Ascending aorta (tissue), 2 donors: ENCODE measurements around the gene ZNF367. TPM values are rescaled to one million over a fixed set of nuclear protein-coding genes. Genes with fewer than 3 reads are reported as not detected.

Experiments
- DNase-seq, 2 donors: peaks; one replicate each; pipeline ENCODE4 v3.0.0-alpha.2; 2019; ENCODE audit warnings: low spot score in 2 of 2
- H3K27ac ChIP-seq, 2 donors: fragments of 200-600 bp; sonication (generic); one replicate each; pipeline ENCODE4 v1.5.1; 2016 to 2017; ENCODE audit warnings: mild to moderate bottlenecking in 1 of 2
- H3K27me3 ChIP-seq: fragments of 200-600 bp; sonication (generic); one replicate; pipeline ENCODE4 v1.5.1; 2017
- H3K36me3 ChIP-seq, 2 donors: fragments of 200-600 bp; sonication (generic); one replicate each; pipeline ENCODE4 v1.5.1; 2016
- H3K4me1 ChIP-seq, 2 donors: fragments of 200-600 bp; sonication (generic); one replicate each; pipeline ENCODE4 v1.5.1; 2016 to 2017; ENCODE audit warnings: mild to moderate bottlenecking in 1 of 2
- H3K4me3 ChIP-seq, 2 donors: fragments of 200-600 bp; sonication (generic); one replicate each; pipeline ENCODE4 v1.5.1; 2016 to 2017; ENCODE audit warnings: mild to moderate bottlenecking in 1 of 2
- H3K9me3 ChIP-seq, 2 donors: fragments of 200-600 bp; sonication (generic); one replicate each; pipeline ENCODE4 v1.5.1; 2016
- intact Hi-C: fragments of 100-400 bp; cut with DNase I; formaldehyde crosslinking; loops from one replicate; pipeline ENCODE4 v1.15.1; 2023
- total RNA-seq: library from RNA; depleted of rRNA; stranded (reverse); fragments of >200 nt; gene quantifications from one replicate; pipeline ENCODE4 v1.1.0, GENCODE V29; 2016
- TF ChIP-seq, protein P1 (sequence below), 3 experiments: fragments of 200-600 bp in 2 of 3; fragments of 450-650 bp in 1 of 3; sonication (generic) in 2 of 3; IDR thresholded peaks; one replicate each; pipeline ENCODE4 v1.5.1; 2016 to 2019; ENCODE audit warnings: antibody characterized with exemption in 3 of 3, mild to moderate bottlenecking in 1 of 3, moderate library complexity in 1 of 3

Gene ZNF367
- total RNA-seq, 1 donor from 2014 or later, result 3.9 TPM

DNA sequence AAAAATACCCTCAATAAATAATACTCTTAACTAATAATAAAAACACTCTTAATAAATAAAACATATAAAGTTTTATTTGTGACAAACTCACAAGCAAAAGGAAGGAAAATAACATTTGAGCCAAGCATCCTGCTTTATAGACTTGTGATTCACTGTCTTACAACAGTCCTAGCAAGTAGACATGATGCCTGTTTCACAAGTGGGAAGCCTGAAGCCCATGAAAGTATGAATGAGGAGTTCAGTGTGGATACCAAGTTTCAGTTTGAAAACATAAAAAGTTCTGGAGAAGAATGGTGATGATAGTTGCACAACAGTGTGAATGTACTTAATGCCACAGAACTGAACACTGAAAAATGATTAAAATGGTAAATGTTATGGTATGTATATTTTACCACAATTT, 42.7 kb upstream of the ZNF367 start:
- Histone ChIP-seq H3K27ac (no peak overlapping the region), H3K27me3 (no peaks in the 10 kb centered on the region), H3K4me3 (no peak overlapping the region), H3K36me3 (peaks cover 2 to 25% of the 10 kb centered on the region in 2 donors), H3K9me3 (no peaks in the 10 kb centered on the region), H3K4me1 (peaks cover 0 to 6% of the 10 kb centered on the region in 2 donors)
- DNase-seq, result no peak
- TF ChIP-seq, protein P1, sequence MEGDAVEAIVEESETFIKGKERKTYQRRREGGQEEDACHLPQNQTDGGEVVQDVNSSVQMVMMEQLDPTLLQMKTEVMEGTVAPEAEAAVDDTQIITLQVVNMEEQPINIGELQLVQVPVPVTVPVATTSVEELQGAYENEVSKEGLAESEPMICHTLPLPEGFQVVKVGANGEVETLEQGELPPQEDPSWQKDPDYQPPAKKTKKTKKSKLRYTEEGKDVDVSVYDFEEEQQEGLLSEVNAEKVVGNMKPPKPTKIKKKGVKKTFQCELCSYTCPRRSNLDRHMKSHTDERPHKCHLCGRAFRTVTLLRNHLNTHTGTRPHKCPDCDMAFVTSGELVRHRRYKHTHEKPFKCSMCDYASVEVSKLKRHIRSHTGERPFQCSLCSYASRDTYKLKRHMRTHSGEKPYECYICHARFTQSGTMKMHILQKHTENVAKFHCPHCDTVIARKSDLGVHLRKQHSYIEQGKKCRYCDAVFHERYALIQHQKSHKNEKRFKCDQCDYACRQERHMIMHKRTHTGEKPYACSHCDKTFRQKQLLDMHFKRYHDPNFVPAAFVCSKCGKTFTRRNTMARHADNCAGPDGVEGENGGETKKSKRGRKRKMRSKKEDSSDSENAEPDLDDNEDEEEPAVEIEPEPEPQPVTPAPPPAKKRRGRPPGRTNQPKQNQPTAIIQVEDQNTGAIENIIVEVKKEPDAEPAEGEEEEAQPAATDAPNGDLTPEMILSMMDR (IDR thresholded peaks at IDR 0.05), result no peak
- intact Hi-C loops, result no loop called here

DNA sequence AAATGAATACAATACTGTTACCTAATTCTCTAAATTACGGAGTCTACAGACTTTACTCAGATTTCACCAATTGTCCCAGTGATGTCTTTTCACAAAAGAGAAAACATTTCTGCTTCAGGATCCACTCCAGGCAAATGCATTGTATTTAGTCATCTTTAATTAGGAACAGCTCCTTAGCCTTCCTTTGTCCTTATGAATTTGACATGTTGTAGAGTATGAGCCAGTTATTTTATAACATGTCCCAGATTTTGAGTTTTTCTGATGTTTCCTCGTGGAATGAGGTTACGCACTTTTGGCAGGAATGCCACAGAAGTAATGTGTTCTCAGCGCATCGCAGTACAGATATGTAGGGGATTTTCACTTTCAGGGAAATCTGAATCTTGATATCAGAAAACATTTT, 42.3 kb upstream of the ZNF367 start:
- H3K27ac ChIP-seq, result no peak overlapping the region
- H3K27me3 ChIP-seq, result no peaks in the 10 kb centered on the region
- intact Hi-C loops, result no loop called here
- peaks cover 0 to 6% of the 10 kb centered on the region in 2 donors for H3K4me1 ChIP-seq
- no peaks in the 10 kb centered on the region for H3K9me3 ChIP-seq
- DNase-seq, result no peak
- no peak overlapping the region for H3K4me3 ChIP-seq
- TF ChIP-seq, protein P1 (IDR thresholded peaks at IDR 0.05), result no peak
- H3K36me3 ChIP-seq, result peaks cover 0 to 21% of the 10 kb centered on the region in 2 donors

DNA sequence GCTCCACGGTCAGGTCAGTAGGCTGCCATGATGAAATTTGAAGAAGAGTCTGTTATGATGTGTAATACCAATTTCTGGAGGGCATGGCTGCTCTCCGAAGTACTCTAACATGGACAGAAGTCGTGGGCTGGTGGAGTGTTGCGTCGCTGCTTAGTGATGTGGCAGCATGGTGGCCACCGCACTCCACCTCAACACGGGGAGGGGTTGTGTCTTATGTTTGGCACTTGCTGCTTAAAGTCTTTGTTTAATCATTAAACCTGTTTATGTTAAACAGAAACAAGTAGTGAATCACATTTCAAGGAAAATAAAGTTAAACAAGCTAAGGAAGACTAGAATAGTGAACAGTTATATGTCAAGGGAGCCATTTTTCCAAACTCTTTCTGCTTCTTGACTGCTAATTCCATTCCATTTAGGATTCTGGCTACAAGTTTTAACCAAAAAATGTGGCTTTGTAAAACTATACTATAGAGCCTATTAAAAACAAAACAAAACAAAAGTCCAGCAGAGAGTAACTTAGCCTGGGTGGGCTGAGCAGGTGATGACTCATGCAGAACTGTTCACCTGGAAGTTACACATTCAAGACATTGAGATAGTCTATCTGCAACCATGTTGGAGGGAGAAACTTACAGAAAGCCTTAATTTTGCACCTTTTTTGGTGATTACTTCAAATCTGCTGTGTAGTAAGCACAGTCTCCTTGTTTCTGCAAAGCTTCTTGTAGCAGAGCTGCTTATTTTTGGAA, 41.3 kb upstream of the ZNF367 start:
- Histone ChIP-seq H3K36me3 (peaks cover 0 to 21% of the 10 kb centered on the region in 2 donors), H3K27ac (no peak overlapping the region), H3K4me1 (peaks cover 0 to 7% of the 10 kb centered on the region in 2 donors), H3K27me3 (no peaks in the 10 kb centered on the region), H3K9me3 (no peaks in the 10 kb centered on the region), H3K4me3 (no peak overlapping the region)
- intact Hi-C loops, result no loop called here
- TF ChIP-seq, protein P1 (IDR thresholded peaks at IDR 0.05), result no peak
- DNase-seq, result no peak

DNA sequence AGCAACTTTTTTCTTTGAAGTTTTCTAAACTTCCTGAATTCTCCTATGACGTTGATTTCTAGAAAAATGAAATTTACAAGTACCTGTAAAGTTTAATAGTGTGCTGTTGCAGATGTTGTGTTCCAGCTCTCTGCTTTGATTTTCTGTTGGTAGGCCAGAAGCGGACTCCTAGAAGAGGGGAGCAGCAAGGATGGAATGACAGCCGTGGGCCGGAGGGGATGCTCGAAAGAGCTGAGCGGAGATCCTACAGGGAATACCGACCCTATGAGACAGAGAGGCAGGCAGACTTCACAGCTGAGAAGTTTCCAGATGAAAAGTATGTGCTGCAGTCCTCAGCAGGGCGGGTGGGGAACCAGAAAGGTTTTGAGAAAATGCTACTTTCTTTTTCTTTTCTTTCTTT, 40.1 kb upstream of the ZNF367 start:
- H3K27me3 ChIP-seq, result no peaks in the 10 kb centered on the region
- DNase-seq, result no peak
- peaks cover 0 to 13% of the 10 kb centered on the region in 2 donors for H3K4me1 ChIP-seq
- no peak overlapping the region for H3K27ac ChIP-seq
- TF ChIP-seq, protein P1 (IDR thresholded peaks at IDR 0.05), result no peak
- no peaks in the 10 kb centered on the region for H3K9me3 ChIP-seq
- intact Hi-C loops, result no loop called here
- no peak overlapping the region for H3K4me3 ChIP-seq
- peaks cover 0 to 21% of the 10 kb centered on the region in 2 donors for H3K36me3 ChIP-seq

DNA sequence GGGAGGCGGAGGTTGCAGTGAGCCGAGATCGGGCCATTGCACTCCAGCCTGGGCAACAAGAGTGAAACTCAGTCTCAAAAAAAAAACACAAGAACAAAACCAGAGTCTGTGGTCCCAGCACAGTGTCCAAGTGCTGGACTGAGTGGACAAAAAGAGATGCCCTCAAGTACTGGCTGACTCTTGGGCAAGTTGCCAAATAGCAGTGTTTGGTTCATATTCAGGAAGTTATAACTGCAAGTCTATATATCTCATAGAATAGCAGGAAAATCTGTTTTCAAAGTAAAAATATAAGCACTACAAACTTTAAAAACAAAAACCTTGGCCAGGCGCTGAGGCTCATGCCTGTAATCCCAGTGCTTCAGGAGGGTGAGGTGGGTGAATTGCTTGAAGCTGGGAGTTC, 39.1 kb upstream of the ZNF367 start:
- Histone ChIP-seq H3K4me3 (no peak overlapping the region), H3K27me3 (no peaks in the 10 kb centered on the region), H3K27ac (no peak overlapping the region), H3K4me1 (peaks cover 0 to 15% of the 10 kb centered on the region in 2 donors), H3K9me3 (no peaks in the 10 kb centered on the region), H3K36me3 (peaks cover 0 to 21% of the 10 kb centered on the region in 2 donors)
- intact Hi-C loops, result no loop called here
- TF ChIP-seq, protein P1 (IDR thresholded peaks at IDR 0.05), result no peak
- DNase-seq, result no peak
